AG09319 (cell line): ENCODE results near the gene ALOX15B.

ENCODE experiments used
- DNase-seq: peaks from one replicate; pipeline ENCODE4 v3.0.0-alpha.2; 2010; ENCODE audit warnings: low read depth; ENCODE audit errors: extremely low read depth
- CTCF ChIP-seq: IDR thresholded peaks from 2 replicates; pipeline ENCODE4 v1.5.1; 2011; ENCODE audit warnings: low read depth, mild to moderate bottlenecking, inconsistent platforms, low read length, moderate library complexity

ALOX15B gene

GRCh38 chr17:8087075-8087951, 48.5 kb downstream of the ALOX15B start, which contains the start of gene ALOX12B:
Gene ALOX12B, minus strand, starts transcription at chr17:8087716. Its CDS starts 274 bp downstream, at chr17:8087442.
- no peak for DNase-seq
- no peak for TF ChIP-seq CTCF

GRCh38 chr17:8087952-8088230, 49.0 kb downstream of the ALOX15B start:
- TF ChIP-seq CTCF = no peak
- no peak for DNase-seq

DNA sequence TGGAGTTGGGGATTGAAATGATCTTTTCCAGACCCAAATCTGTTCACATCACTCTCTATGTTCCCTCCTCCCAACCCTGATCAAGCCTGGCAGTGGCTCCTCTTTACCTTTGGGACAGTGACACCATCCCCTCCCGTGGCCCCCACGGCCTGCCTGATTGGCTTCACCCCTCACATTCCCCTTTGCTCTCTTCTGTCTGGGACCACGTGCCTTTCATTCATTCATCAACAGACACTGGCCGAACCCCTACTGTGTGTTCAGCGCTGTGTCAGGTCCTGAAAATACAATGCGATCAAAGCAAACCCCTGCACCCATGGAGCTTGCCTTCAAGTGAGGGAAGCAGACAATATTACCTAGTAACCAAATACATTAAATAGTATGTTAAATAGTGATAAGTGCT, 50.9 kb downstream of the ALOX15B start:
- TF ChIP-seq CTCF = no peak
- DNase-seq = no peak

- no peak for TF ChIP-seq CTCF
- no peak for DNase-seq
Measured at GRCh38 chr17:8091033-8091687, 52.3 kb downstream of the ALOX15B start.

DNA sequence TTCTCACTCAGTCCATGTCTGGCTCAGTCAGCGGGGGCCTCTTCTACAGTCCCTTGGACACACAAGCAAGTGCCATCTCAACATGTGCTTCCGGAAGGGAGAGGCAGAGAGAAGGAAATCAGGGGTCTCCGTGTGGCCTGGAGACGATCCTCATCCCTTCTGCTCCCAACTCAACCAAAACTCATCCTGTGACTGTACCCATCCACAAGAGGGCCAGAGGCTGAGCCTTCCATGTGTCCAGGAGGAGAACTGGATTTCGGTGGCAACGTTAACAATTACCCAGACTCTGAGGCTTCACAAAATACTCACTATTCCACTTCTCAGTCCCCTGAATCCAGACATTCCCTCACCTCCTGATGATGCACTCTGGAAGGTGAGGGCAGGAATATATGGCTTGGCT, 56.5 kb downstream of the ALOX15B start:
- no peak for TF ChIP-seq CTCF

GRCh38 chr17:8096541-8096940, 57.7 kb downstream of the ALOX15B start:
- TF ChIP-seq CTCF = no peak
- no peak for DNase-seq

More for the DNA sequence above, 56.5 kb downstream of the ALOX15B start:
- no peak for DNase-seq
